WTC11 (cell line): ENCODE data around the gene RNF150.

Source experiments
- CBFB ChIP-seq: sonication (generic); formaldehyde crosslinking; IDR thresholded peaks from 2 replicates; pipeline ENCODE4 v1.8.1; 2022; ENCODE audit warnings: mild to moderate bottlenecking, low read depth, missing genetic modification reagents
- CTCF ChIP-seq: fragments of 200-600 bp; IDR thresholded peaks from 2 replicates; pipeline ENCODE4 v1.8.0; 2022; ENCODE audit warnings: antibody characterized with exemption
- E2F1 ChIP-seq: sonication (generic); formaldehyde crosslinking; IDR thresholded peaks from 2 replicates; pipeline ENCODE4 v1.8.0; 2022; ENCODE audit warnings: mild to moderate bottlenecking, missing genetic modification reagents
- HMGXB4 ChIP-seq: sonication (generic); formaldehyde crosslinking; IDR thresholded peaks from 2 replicates; pipeline ENCODE4 v1.8.1; 2023; ENCODE audit warnings: mild to moderate bottlenecking, moderate library complexity, missing genetic modification reagents
- MAX ChIP-seq: sonication (generic); formaldehyde crosslinking; IDR thresholded peaks from 2 replicates; pipeline ENCODE4 v1.8.0; 2022; ENCODE audit warnings: mild to moderate bottlenecking, missing genetic modification reagents
- STAT6 ChIP-seq: sonication (generic); formaldehyde crosslinking; conservative IDR thresholded peaks from 2 replicates; pipeline ENCODE4 v1.8.1; 2023; ENCODE audit warnings: mild to moderate bottlenecking, low read depth, missing genetic modification reagents, moderate library complexity
- USF2 ChIP-seq: sonication (generic); formaldehyde crosslinking; IDR thresholded peaks from 2 replicates; pipeline ENCODE4 v1.8.1; 2023; ENCODE audit warnings: mild to moderate bottlenecking, missing genetic modification reagents, moderate library complexity

- TF ChIP-seq CBFB (CRISPR knock-in tag) (no peak), CTCF (no peak), STAT6 (CRISPR knock-in tag) (no peak), MAX (CRISPR knock-in tag) (no peak), E2F1 (CRISPR knock-in tag) (no peak), HMGXB4 (no peak), USF2 (CRISPR knock-in tag) (no peak)
These were observed 57.7 kb downstream of the RNF150 start for GRCh38 chr4:141075553-141075952.
